Stimulated activated CD4-positive, alpha-beta T cell treated with anti-CD3 and anti-CD28 coated beads, Interleukin-4, amount 100 ng/mL, for 4 hours (primary cell): ENCODE results near the gene EME2.
A peak's percentile ranks its signal among the peaks of the same experiment; 100 is the strongest.

Experiments
- DNase-seq, 2 experiments: peaks; one replicate each; pipeline ENCODE4 v3.0.0-alpha.2; 2020

Gene EME2

GRCh38 chr16:1779741-1780676, 7.4 kb downstream of the EME2 start:
- no peak for DNase-seq

GRCh38 chr16:1780677-1781072, 8.1 kb downstream of the EME2 start:
- no peak for DNase-seq

GRCh38 chr16:1781254-1781653, 8.6 kb downstream of the EME2 start:
- DNase-seq: no peak

- DNase-seq: no peak
Observed at GRCh38 chr16:1781758-1782407, 9.3 kb downstream of the EME2 start.

- DNase-seq: peak; percentile 95
Observed at GRCh38 chr16:1782408-1783264, 10.0 kb downstream of the EME2 start, which contains the start of the genes NUBP2 and SPSB3. TSS of gene NUBP2 (plus strand) at chr16:1782960. CDS start at chr16:1783021, 61 bp downstream. TSS of gene SPSB3 (minus strand) at chr16:1782571. CDS start at chr16:1781483, 1,088 bp downstream.

- no peak for DNase-seq
Observed at GRCh38 chr16:1784977-1785845, 12.6 kb downstream of the EME2 start.

- DNase-seq: no peak
Observed at GRCh38 chr16:1785846-1786170, 13.2 kb downstream of the EME2 start.

- no peak for DNase-seq
Observed at GRCh38 chr16:1786242-1787055, 13.8 kb downstream of the EME2 start.

- DNase-seq: no peak
Observed at GRCh38 chr16:1787056-1787321, 14.4 kb downstream of the EME2 start.

- no peak for DNase-seq
Observed at GRCh38 chr16:1787322-1788094, 14.9 kb downstream of the EME2 start.

GRCh38 chr16:1788095-1788707, 15.6 kb downstream of the EME2 start:
- no peak for DNase-seq

GRCh38 chr16:1788708-1789100, 16.1 kb downstream of the EME2 start:
- DNase-seq: no peak

GRCh38 chr16:1789643-1790045, 17.0 kb downstream of the EME2 start:
- no peak for DNase-seq

GRCh38 chr16:1790261-1790610, 17.6 kb downstream of the EME2 start:
- DNase-seq: no peak

- DNase-seq: no peak
Observed at GRCh38 chr16:1790611-1791255, 18.1 kb downstream of the EME2 start.

- DNase-seq: no peak
Observed at GRCh38 chr16:1791256-1791942, 18.8 kb downstream of the EME2 start.

GRCh38 chr16:1791943-1792812, 19.6 kb downstream of the EME2 start:
- no peak for DNase-seq
